ENCODE data around the gene CDHR2. TPM values are rescaled to one million over a fixed set of nuclear protein-coding genes. Genes with fewer than 3 reads are reported as not detected.

Gene CDHR2
- total RNA-seq, 1 experiment from 2014 or later: 0.63 TPM

GRCh38 chr5:176642675-176643490 lies 93.7 kb downstream of the CDHR2 start:
- POLR2A ChIA-PET: no interaction called here
- Mint-ChIP-seq H3K27me3 (ENCODE audit: low read depth) (peaks cover 1% of the 10 kb centered on the region; the same call in 1 of the 2 replicates), H3K4me3 (no peak overlapping the region), H3K4me1 (peaks cover 24% of the 10 kb centered on the region), H3K9me3 (no peaks in the 10 kb centered on the region), H3K27ac (no peak overlapping the region), H3K36me3 (no peaks in the 10 kb centered on the region)
- TF ChIP-seq ZNF317 (CRISPR knock-in tag; IDR thresholded peaks at IDR 0.05; ENCODE audit: borderline replicate concordance, low read depth): no peak
- TF ChIP-seq CBFB (CRISPR knock-in tag; IDR thresholded peaks at IDR 0.05; ENCODE audit: low read depth): no peak
- TF ChIP-seq MYBL2 (CRISPR knock-in tag; IDR thresholded peaks at IDR 0.05): no peak
- TF ChIP-seq HMGA2 (CRISPR knock-in tag; IDR thresholded peaks at IDR 0.05): no peak
- TF ChIP-seq ATF2 (CRISPR knock-in tag; IDR thresholded peaks at IDR 0.05; ENCODE audit: borderline replicate concordance, low read depth): no peak
- no peak for TF ChIP-seq ZNF671 (CRISPR knock-in tag; IDR thresholded peaks at IDR 0.05)
- TF ChIP-seq GABPB1 (CRISPR knock-in tag; IDR thresholded peaks at IDR 0.05): no peak
- no peak for TF ChIP-seq MXD4 (CRISPR knock-in tag; IDR thresholded peaks at IDR 0.05; ENCODE audit: borderline replicate concordance)
- TF ChIP-seq SMAD3 (CRISPR knock-in tag; IDR thresholded peaks at IDR 0.05; ENCODE audit: borderline replicate concordance): no peak
- no peak for TF ChIP-seq AR (CRISPR knock-in tag; IDR thresholded peaks at IDR 0.05)
- no peak for TF ChIP-seq USF2 (CRISPR knock-in tag; IDR thresholded peaks at IDR 0.05)
- TF ChIP-seq ZBTB21 (CRISPR knock-in tag; IDR thresholded peaks at IDR 0.05; ENCODE audit: borderline replicate concordance): no peak
- no peak for TF ChIP-seq TEAD4 (CRISPR knock-in tag; IDR thresholded peaks at IDR 0.05)
- no peak for TF ChIP-seq PRRX2 (CRISPR knock-in tag; IDR thresholded peaks at IDR 0.05)
- ATAC-seq: no peak
- CTCF ChIA-PET: interaction anchor here (0.6 to 1.7 kb wide), 5 partner anchors 12 to 195 kb away, joined by 3 to 10 read pairs (median 4); partner anchors contain the start of genes EIF4E1B and SNCB
- no peak for DNase-seq (ENCODE audit: low spot score)

- Mint-ChIP-seq H3K4me3 (no peak overlapping the region), H3K27me3 (ENCODE audit: low read depth) (no peaks in the 10 kb centered on the region; the same call in 1 of the 2 replicates), H3K4me1 (peaks cover 30% of the 10 kb centered on the region), H3K36me3 (no peaks in the 10 kb centered on the region), H3K27ac (no peak overlapping the region), H3K9me3 (no peaks in the 10 kb centered on the region)
- CTCF ChIA-PET: interaction anchor here (0.7 to 1.8 kb wide), 5 partner anchors 13 to 281 kb away, joined by 3 to 10 read pairs (median 9); partner anchors contain the start of genes EIF4E1B and SNCB
- ATAC-seq: no peak
- POLR2A ChIA-PET: interaction anchor here (0.6 kb wide), 1 partner anchor 169 kb away, joined by 4 read pairs; no protein-coding TSS in a partner anchor
- DNase-seq (ENCODE audit: low spot score): no peak
- no peak for TF ChIP-seq PRDM15 (CRISPR knock-in tag; IDR thresholded peaks at IDR 0.05)
- no peak for TF ChIP-seq ARID4B (CRISPR knock-in tag; IDR thresholded peaks at IDR 0.05; ENCODE audit: borderline replicate concordance)
- no peak for TF ChIP-seq NR3C1 (CRISPR knock-in tag; conservative IDR thresholded peaks at IDR 0.05; ENCODE audit: low read depth)
- TF ChIP-seq ZNF219 (CRISPR knock-in tag; IDR thresholded peaks at IDR 0.05; ENCODE audit: borderline replicate concordance): no peak
- no peak for TF ChIP-seq TP53 (CRISPR knock-in tag; IDR thresholded peaks at IDR 0.05)
- TF ChIP-seq PRRX2 (CRISPR knock-in tag; IDR thresholded peaks at IDR 0.05): no peak
- no peak for TF ChIP-seq OVOL2 (CRISPR knock-in tag; IDR thresholded peaks at IDR 0.05; ENCODE audit: borderline replicate concordance)
Observed at GRCh38 chr5:176643491-176644219, 94.5 kb downstream of the CDHR2 start.
